AML-193 (cell line): ENCODE data around the gene GMEB2.
"Not testable (repeated sequence)": the region's sequence is repeated elsewhere in the genome, so short reads cannot be mapped to it uniquely, and the experiment has no call there.

ENCODE experiments used
- DNase-seq, 2 experiments: peaks; one replicate each; lab custom pipeline; 2025; lab: John Stamatoyannopoulos, UW

Gene GMEB2

DNA sequence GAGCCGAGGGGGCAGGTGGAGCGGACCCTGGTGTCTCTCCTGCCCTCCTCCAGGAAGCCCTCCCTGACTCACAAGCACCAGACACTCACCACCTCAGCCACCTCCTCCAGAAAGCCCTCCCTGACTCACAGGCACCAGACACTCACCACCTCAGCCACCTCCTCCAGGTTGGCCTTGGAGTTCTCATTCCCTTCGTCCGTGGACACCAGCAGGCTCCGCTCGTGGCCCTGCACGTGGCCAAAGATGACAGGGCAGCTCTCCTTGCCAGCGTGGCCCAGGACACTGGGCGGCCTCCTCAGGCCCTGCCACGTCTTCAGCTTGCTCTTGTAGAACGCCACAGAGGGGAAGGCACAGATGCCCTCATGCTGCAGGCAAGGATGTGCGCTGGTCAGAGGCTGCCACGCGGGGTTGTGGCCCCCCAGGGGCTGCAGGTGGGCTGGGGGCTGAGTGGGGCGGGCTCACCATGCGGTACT, 66.5 kb downstream of the GMEB2 start:
- no peak for DNase-seq

DNA sequence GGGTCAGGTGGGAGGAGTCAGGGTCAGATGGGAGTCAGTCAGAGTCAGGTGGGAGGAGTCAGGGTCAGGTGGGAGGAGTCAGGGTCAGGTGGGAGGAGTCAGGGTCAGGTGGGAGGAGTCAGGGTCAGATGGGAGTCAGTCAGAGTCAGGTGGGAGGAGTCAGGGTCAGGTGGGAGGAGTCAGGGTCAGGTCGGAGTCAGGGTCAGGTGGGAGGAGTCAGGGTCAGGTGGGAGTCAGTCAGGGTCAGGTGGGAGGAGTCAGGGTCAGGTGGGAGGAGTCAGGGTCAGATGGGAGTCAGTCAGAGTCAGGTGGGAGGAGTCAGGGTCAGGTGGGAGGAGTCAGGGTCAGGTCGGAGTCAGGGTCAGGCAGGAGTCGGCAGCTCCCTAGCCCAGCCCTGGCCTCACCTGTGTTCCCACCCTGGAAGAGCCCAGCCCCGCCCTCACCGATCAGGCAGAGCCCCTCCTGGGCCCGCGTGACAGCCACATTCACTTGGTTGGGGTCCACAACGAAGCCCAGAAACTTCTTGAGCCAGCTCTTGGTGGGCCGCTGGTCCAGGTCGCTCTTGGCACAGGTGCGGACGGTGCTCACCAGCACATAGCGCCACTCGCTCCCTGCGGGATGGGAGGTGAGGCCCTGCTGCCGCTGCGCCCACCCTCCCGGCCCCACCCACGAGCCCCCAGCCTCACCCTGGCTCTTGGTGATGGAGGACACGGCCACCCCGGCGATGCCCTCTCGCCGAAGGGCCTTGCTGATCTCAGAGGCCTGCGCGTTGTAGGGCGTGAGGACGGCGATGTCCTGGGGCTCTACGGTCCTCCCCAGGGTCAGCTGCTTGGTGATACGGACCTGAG, 67.2 kb downstream of the GMEB2 start:
- DNase-seq: not testable (repeated sequence)

DNA sequence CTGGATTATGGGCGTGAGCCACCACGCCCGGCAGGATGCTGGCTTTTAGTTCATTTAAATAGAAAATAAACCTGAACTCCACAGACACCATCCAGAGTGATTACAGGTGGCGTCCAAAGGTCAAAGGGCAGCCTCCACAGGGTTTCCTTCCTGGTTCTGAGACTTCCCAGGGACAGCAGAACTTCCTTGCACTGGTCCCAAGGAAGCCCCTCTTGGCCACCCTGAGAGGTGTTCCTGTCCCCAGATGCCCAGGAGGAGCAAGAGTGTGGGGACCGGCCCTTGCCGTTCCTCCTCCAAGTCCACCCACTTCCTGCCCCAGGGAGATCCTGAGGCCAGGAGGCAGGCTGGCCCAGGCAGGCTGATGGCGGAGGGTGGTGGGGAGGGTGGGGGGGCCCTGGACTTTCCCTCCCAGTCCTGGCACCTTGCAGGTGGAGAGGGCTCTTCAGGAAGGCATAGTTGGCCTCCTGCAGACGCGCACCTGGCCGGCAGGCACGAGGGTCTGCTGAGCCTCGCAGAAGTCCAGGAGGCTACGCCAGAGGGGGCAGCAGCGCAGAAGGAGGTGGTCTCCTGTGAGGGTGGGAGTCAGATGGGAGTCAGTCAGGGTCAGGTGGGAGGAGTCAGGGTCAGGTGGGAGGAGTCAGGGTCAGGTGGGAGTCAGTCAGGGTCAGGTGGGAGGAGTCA, 68.0 kb downstream of the GMEB2 start:
- no peak for DNase-seq

DNA sequence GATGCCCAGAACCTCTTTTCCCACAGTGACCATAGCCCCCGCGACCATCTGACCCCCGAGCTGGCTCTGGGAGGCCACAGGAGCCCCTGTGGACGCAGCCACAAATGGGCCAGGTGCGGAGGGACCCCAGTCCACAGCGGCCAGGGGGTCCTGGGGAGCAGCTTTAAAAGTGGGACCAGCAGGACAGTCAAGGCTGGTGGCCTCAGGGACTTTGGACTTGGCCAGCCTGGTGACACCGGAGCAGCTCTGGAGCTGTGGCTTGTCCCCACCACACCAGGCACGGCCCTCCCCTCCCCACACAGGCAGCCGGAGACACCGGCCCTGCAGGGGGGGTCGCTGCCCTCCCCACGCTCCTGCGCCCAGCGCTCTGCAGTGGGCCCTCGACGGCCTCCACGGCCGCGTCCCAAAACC, 69.4 kb downstream of the GMEB2 start:
- no peak for DNase-seq

DNA sequence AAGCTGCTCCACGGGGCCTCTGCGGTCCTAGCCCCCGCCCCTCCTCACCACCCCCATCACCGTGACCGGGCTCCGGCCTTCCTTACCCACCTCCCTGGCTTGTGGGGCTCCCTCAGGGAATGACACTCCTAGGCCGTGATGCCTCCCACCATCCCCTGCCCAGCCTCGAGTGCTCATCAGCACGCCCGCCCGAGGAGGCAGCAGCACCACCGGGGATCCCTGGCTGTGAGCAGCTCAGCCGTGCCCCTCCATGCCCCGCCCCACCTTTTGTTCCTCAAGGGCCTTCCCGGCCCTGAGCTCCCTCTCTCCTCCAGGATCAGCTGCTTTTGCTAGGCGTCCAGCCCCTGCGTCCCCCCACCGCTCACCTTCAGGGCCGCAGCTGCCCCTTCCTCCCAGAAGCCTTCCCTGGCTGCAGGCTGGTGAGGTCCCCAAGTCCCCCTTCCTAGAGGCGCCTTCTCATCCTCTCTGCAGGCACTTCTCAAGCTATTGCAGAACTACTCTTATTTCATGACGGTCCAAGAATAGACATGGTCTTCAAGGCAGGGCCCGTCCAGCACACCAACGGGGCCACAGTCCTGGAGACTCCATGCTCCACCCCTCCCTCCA, 69.9 kb downstream of the GMEB2 start:
- no peak for DNase-seq

DNA sequence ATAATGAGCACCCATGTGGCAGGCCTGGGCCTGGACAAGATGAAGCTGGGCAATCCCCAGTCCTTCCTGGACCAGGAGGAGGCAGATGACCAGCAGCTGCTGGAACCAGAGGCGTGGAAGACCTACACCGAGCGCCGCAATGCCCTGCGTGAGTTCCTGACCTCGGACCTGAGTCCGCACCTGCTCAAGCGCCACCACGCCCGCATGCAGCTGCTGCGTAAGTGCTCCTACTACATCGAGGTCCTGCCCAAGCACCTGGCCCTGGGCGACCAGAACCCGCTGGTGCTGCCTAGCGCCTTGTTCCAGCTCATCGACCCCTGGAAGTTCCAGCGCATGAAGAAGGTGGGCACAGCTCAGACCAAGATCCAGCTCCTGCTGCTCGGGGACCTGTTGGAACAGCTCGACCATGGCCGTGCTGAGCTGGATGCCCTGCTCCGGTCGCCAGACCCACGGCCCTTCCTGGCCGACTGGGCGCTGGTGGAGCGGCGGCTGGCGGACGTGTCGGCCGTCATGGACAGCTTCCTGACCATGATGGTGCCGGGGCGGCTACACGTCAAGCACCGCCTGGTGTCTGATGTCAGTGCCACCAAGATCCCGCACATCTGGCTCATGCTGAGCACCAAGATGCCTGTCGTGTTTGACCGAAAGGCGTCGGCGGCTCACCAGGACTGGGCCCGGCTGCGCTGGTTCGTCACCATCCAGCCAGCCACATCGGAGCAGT, 71.1 kb downstream of the GMEB2 start:
- no peak for DNase-seq

DNA sequence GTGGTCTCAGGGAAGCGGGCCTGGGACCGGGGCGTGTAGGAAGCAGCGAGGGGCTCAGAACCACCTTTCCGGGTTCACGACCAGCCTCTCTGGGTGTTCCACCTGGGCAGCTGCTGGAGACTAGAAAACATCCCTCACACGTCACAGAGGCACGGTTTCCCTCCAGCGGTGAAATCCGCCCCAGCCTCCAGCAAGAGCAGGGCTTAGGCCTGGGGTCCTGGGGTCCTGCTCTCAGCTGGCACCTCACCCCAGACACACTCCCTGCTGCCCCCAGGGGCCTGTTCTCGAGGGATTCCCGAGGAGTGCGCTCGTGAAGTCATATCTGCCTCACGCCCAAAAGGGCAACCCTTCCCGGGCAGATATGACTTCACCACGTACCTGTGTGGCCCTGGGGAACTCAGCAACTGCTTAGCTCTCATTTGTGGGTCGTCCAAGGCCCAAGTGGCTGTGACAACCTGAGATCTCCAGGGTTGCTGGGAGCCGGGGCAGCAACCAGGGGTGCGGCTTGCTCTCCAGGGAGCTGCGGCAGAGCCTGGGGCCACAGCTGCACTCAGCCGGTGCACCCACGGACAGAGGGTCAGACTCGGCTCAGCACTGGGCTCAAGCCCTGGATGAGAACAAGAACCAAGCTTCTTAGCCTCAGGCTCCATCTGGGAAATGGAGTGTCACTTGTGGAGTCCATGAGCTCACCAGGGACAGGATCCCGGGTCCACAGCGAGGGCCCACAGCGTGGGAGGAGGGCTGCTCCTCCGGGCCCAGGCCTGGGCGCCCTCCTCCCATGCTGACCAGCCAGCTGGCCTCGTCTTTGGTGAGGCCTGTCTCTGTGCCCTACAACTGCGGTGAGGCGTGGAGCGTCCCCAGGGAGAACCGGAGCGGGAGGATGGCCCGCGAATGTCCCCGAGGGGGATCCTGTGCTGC, 72.3 kb downstream of the GMEB2 start:
- DNase-seq: no peak

DNA sequence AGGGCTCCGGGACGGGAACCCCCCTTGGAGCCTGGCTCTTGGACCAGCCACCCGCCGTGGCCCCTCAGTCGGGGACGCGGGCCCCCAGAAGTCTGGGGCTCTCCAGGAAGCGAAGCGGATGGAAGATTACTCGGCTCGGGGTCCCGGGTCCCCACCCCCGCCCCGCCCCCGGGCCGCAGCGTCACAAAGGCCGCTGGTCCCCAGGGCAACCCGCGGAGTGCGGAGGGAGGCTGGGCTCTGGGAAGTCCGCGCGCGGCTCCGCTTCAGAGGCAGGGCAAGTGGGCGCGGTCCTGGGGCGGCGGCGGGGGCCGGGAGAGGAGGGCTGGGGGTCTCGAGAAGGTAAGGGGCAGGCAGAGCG, 73.0 kb downstream of the GMEB2 start, which contains the start of gene FNDC11:
TSS of gene FNDC11 (plus strand) at position 227 of the 358 bp plus-strand sequence. CDS start 1,505 bp downstream, outside the sequence.
- DNase-seq: no peak

DNA sequence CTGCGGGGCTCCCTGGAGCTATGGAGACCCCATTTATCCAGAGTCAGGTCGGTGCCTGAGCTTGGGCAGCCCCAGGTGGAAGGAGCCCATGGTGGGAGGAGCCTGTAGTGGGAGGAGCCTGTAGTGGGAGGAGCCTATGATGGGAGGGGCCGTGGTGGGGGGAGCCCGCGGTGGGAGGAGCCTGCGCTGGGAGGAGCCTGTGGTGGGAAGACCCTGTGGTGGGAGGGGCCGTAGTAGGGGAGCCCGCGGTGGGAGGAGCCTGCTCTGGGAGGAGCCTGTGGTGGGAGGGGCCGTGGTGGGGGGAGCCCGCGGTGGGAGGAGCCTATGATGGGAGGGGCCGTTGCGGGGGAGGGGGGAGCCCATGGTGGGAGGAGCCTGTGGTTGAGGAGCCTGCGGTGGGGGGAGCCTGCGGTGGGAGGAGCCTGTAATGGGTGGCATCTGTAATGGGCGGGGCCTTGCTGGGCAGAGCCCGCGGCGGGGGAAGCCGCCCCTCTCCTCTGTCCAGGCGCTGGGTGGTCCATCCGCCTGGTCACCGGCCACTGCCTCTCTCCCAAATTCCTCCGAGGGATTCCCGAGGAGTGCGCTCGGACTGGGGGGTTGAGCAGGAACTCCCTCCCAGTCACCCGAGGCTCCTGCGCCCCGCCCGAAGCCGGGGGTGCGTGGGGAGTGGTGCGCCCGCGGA, 73.5 kb downstream of the GMEB2 start:
- no peak for DNase-seq

DNA sequence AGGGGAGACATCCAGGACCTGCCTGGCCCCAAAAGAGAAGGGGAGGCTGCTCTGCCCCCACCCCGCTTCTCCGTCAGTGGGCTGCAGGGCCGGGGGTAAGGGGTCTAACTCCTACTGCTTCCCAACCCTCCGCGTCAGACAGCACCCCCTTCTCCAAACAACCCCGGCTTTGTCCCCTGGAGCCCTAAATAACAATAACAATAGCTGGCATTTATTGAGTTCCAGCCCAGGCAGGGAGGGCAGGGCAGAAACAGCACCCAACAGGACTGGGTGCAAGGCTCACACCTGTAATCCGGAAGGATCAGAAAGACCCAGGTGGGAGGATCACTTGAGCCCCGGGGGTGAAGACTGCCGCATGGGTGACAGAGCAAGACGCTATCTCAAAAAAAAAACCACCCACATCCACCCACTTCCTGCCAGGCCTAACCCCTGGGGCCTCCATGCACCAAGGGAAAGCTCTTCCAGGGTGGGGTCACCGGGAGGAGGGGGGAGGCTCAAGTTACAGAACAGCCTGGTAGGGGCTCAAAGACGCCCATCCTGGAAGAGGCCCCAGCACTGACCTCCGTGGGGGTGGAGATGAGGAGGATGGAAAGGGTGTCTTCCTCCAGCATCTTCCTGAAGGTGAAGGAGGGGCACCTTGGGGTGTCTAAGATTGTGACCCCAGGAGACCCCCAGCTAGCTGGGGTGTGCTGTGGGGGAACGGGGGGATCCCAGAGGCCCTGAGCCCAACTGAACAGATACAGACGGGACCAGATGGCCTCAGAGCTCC, 74.2 kb downstream of the GMEB2 start:
- no peak for DNase-seq

DNA sequence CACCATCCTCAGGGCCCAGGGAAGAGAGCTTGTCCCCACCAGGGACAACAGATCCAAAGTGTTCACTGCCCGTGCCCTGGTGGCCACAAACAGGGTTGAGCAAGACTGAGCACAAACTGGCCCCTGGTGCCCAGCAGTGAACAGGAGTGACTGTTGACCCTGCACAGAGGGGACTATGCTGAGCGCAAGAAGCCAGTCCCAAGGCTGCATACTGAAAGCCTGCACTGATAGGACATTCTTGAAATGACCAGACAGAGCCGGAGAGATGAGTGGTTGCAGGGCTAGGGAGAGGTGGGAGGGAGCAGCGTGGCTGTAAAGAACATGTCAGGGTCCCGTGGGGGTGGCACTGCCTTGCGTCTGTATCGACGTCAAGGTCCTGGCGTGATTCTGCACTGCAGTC, 75.8 kb downstream of the GMEB2 start:
- no peak for DNase-seq

DNA sequence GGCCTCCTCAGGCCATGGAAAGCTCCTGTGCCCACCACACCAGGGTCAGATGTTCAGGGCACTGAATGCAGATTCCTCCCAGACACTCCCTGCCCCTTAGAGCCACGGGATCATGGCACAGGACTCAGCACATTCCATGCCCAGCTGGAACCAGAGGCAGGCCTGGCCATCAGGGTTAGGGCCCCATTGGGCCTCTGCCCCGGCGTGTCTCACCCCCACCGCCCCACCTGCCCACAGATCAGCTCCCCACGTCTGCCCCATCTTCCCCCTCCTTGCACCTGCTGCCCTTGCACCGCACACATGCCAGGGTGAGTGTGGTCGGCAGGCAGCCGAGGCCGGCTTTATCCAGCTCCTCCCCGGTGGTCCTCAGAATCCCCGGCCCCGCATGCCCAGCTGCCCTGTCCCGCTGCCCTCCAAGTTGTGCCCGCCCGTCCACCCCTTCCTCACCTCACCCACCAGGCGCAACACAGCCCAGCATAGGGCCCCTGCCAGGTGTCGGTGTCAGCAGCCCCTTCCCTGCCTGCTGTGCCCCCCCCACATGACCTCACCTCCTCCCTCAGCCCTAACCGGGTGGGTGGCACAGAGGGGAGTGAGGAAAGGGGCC, 77.1 kb downstream of the GMEB2 start:
- no peak for DNase-seq

DNA sequence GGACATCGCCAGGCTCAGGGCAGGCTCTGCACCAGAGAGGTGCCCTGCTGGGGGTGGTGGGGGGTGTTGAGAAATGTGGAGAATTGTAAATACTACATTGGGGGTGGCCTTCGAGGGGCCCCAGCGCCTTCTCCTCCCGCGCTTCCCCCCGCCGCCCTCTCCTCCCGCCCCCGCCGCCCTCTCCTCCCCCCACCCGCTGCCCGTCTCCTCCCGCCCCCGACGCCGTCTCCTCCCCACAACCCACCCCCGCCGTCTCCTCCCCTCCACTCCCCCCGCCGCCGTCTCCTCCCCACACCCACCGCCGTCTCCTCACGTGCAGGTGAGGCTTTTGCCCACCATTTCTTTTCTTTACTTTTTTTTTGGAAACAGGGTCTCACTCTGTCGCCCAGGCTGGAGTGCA, 77.9 kb downstream of the GMEB2 start:
- DNase-seq: no peak

DNA sequence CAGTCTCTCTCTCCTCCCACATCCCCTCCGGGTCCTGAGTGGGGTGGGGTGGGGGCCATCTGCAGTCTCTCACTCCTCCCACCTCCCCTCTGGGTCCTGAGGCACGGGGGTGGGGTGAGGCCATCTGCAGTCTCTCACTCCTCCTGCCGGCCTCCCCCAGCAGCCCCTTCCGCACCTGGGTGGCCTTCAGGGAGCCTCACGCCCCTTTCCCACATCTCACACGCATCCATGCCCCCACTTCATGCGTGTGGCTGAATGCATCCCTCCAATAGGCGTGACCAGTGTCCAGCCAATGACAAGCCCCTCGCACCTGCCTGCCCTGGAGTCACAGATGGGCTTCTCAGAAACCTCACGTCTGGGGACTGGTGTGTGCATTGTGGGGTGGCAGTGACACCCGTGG, 78.4 kb downstream of the GMEB2 start:
- no peak for DNase-seq

DNA sequence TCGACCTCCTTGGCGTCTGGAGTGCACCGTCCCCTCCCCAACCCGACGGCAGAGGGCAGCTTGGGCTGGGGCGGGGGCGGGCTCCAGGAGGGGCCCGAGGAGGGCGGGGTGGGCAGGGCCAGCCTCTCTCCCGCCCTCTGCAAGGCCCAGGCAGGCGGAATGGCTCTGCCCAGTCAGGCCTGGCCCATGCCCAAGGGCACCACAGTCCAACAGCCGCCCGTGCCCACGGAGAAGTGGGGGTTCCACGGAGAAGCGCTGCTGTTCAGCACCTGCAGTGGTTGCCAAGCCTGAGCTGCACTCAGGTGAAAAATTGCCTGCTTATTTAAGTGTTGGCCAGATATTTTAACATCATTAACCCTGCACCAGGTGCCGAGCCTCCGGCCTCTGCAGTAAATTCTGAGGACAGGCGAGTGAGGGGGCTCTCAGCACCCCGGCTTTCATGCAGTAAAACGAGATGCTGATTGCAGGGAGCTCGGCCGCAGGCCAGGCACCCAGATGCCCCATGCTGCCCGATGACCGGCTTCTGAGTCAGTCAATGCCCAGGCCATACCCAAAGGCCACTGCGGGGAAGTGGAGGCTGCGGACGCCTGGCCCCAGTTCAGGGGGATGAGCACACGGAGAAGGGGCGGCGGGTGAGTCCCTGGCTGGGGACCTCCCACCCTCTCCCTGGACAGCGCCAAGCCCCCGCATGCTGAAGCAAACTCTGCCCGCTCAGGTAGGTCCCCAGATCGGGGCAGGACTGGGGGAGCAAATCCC, 79.0 kb downstream of the GMEB2 start, which contains the start of gene SRMS:
TSS of gene SRMS (minus strand) at position 25 of the 756 bp plus-strand sequence. CDS start 286 bp downstream, outside the sequence.
- no peak for DNase-seq

DNA sequence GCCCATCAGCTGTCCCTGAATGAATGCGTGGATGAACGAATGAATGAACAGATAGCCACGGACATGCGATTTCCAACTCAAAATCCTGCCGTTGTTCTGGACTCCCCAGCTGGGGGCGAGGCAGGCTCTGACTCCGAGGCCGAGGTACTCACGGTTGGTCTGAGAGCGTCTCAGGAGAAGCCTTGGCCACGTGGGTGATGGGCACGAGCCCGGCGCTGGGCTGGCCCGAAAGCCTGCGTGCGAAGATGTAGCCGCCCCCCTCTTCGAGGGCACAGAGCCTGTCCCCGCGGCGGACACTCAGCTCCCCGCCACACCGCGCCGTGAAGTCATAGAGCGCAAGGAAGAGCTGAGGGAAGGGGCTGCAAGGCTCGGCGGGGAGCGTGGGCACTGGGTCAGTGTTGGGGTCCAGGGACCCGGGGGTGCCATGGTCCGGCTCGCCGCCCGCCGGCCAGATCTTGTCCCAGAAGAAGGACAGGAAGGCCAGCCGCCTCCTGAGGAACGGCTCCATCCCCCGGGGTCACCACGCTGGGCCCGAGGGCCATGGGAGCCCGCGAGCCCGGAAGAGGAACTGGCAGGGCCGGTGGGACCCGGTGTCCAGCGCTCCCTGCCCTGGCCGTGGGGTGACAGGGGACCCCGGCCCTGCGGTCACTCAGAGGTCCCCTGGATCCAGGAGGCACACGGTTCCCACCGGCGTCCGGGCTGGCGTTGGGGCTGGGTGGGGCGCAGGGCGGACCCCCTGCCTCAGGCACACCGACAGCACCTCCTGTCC, 79.8 kb downstream of the GMEB2 start:
- DNase-seq: no peak

DNA sequence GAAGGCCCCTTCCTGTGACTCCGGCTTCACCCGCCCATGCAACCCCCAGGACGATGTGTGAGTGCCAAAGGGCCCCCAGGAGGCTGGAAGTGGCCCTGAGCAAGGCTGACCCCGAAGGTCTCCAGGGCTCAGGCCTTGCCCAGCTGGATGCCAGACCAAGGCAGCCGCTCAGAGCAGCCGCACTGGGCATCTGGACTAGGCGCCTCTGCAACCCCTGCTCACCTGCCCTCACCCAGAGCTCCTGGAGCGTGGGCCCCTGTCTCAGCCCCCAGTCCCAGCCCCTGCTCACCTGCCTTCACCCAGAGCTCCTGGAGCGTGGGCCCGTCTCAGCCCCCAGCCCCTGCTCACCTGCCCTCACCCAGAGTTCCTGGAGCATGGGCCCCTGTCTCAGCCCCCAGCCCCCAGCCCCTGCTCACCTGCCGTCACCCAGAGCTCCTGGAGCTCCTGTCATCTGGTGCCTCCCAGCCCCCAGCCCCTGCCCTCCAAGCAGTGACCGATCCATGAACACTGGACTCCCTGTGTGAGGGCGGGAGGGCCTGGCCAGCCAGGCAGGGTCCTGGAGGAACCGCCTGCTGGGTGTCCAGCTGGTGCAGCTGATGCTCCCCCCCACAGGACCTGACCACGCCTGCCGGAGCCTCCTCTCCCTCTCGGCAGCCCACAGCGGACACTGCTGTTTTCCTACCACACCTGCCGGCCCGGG, 80.5 kb downstream of the GMEB2 start:
- DNase-seq: no peak
